Stimulated activated CD8-positive, alpha-beta memory T cell treated with anti-CD3 and anti-CD28 coated beads, Interleukin-15, amount 100 ng/mL, for 1 hour (primary cell): ENCODE data around the gene GRB2.
"Not testable (repeated sequence)": the region's sequence is repeated elsewhere in the genome, so short reads cannot be mapped to it uniquely, and the experiment has no call there.

Experiments used
- DNase-seq: peaks from one replicate; pipeline ENCODE4 v3.0.0-alpha.2; 2020; ENCODE audit warnings: low read depth

Gene GRB2

GRCh38 chr17:75350029-75350428 is 55.4 kb downstream of the GRB2 start:
- no peak for DNase-seq

- no peak for DNase-seq
Measured at GRCh38 chr17:75349589-75349988, 55.9 kb downstream of the GRB2 start.

- DNase-seq: no peak
Measured at GRCh38 chr17:75348386-75349012, 57.0 kb downstream of the GRB2 start.

GRCh38 chr17:75346906-75347305 is 58.6 kb downstream of the GRB2 start:
- no peak for DNase-seq

GRCh38 chr17:75346368-75346767 is 59.1 kb downstream of the GRB2 start:
- not testable (repeated sequence) for DNase-seq

GRCh38 chr17:75345514-75346167 is 59.8 kb downstream of the GRB2 start:
- no peak for DNase-seq

GRCh38 chr17:75344666-75345065 is 60.8 kb downstream of the GRB2 start:
- no peak for DNase-seq

- no peak for DNase-seq
Measured at GRCh38 chr17:75342996-75343395, 62.5 kb downstream of the GRB2 start.

- DNase-seq: no peak
Measured at GRCh38 chr17:75341784-75342486, 63.5 kb downstream of the GRB2 start.

- no peak for DNase-seq
Measured at GRCh38 chr17:75340631-75341030, 64.8 kb downstream of the GRB2 start.

- DNase-seq: no peak
Measured at GRCh38 chr17:75339971-75340370, 65.5 kb downstream of the GRB2 start.

GRCh38 chr17:75338335-75338734 is 67.1 kb downstream of the GRB2 start:
- no peak for DNase-seq

- no peak for DNase-seq
Measured at GRCh38 chr17:75335315-75335714, 70.2 kb downstream of the GRB2 start.

GRCh38 chr17:75334723-75335122 is 70.8 kb downstream of the GRB2 start:
- DNase-seq: no peak

GRCh38 chr17:75331671-75332070 is 73.8 kb downstream of the GRB2 start:
- no peak for DNase-seq

GRCh38 chr17:75327757-75328156 is 77.7 kb downstream of the GRB2 start:
- DNase-seq: no peak

GRCh38 chr17:75326226-75326848 is 79.1 kb downstream of the GRB2 start:
- DNase-seq: no peak

GRCh38 chr17:75325827-75326225 is 79.7 kb downstream of the GRB2 start:
- no peak for DNase-seq

- DNase-seq: no peak
Measured at GRCh38 chr17:75325348-75325747, 80.1 kb downstream of the GRB2 start.

- DNase-seq: no peak
Measured at GRCh38 chr17:75321506-75321905, 84.0 kb downstream of the GRB2 start.

- DNase-seq: no peak
Measured at GRCh38 chr17:75319904-75320691, 85.4 kb downstream of the GRB2 start.

- DNase-seq: no peak
Measured at GRCh38 chr17:75318615-75319222, 86.8 kb downstream of the GRB2 start.
